NB4 (cell line): ENCODE results near the gene SLC25A26.

Experiments used
- TF ChIP-seq, protein P1 (sequence below): IDR thresholded peaks from one replicate; pipeline ENCODE4 v1.5.1; 2012; ENCODE audit warnings: low read depth, low read length
- TF ChIP-seq, protein P2 (sequence below): IDR thresholded peaks from 2 replicates; pipeline ENCODE4 v1.6.1; 2011; ENCODE audit warnings: low read depth, low read length

DNA sequence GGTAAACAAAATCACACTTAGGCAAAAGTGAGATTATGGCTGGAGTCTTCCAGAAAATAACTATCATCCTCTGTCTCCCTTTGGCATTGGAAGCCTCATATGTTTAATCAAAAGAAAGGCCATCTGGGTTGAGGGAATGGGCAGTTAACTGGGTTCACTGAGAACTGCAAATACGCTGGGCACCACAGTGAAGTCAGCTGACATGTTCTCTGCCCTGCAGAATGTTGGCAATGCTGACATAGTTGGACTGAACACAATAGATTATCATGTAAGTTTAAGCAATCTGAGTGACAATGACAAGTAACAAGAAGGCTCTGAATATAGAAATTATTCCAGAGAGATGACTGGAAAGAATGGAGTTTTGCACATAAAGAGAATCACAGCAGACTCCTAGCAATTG lies 43.8 kb upstream of the SLC25A26 start:
- TF ChIP-seq, protein P1, sequence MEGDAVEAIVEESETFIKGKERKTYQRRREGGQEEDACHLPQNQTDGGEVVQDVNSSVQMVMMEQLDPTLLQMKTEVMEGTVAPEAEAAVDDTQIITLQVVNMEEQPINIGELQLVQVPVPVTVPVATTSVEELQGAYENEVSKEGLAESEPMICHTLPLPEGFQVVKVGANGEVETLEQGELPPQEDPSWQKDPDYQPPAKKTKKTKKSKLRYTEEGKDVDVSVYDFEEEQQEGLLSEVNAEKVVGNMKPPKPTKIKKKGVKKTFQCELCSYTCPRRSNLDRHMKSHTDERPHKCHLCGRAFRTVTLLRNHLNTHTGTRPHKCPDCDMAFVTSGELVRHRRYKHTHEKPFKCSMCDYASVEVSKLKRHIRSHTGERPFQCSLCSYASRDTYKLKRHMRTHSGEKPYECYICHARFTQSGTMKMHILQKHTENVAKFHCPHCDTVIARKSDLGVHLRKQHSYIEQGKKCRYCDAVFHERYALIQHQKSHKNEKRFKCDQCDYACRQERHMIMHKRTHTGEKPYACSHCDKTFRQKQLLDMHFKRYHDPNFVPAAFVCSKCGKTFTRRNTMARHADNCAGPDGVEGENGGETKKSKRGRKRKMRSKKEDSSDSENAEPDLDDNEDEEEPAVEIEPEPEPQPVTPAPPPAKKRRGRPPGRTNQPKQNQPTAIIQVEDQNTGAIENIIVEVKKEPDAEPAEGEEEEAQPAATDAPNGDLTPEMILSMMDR: no peak
- TF ChIP-seq, protein P2, sequence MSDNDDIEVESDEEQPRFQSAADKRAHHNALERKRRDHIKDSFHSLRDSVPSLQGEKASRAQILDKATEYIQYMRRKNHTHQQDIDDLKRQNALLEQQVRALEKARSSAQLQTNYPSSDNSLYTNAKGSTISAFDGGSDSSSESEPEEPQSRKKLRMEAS: no peak
